Stimulated activated naive CD4-positive, alpha-beta T cell treated with Interleukin-2 at 50 U/mL for 16 hours (primary cell): ENCODE data around the gene NAB2.
A peak's percentile ranks its signal among the peaks of the same experiment; 100 is the strongest.

Experiments used
- DNase-seq: peaks from one replicate; lab custom pipeline; 2025; lab: John Stamatoyannopoulos, UW

Gene NAB2

GRCh38 chr12:57094208-57095160, 5.6 kb downstream of the NAB2 start:
- DNase-seq = no peak

- DNase-seq = no peak
Measured at GRCh38 chr12:57095440-57095839, 6.5 kb downstream of the NAB2 start.

GRCh38 chr12:57096099-57096572, 7.2 kb downstream of the NAB2 start:
- no peak for DNase-seq

GRCh38 chr12:57096748-57097553, 8.0 kb downstream of the NAB2 start:
- DNase-seq = no peak

- DNase-seq = no peak
Measured at GRCh38 chr12:57097554-57097835, 8.6 kb downstream of the NAB2 start.

- DNase-seq = no peak
Measured at GRCh38 chr12:57098546-57098945, 9.6 kb downstream of the NAB2 start.

- DNase-seq = no peak
Measured at GRCh38 chr12:57099047-57099714, 10.3 kb downstream of the NAB2 start.

- DNase-seq = no peak
Measured at GRCh38 chr12:57099766-57100165, 10.9 kb downstream of the NAB2 start.

GRCh38 chr12:57101892-57102695, 13.2 kb downstream of the NAB2 start:
- DNase-seq = no peak

- no peak for DNase-seq
Measured at GRCh38 chr12:57103856-57104255, 14.9 kb downstream of the NAB2 start.

- no peak for DNase-seq
Measured at GRCh38 chr12:57104292-57104910, 15.5 kb downstream of the NAB2 start.

- DNase-seq = no peak
Measured at GRCh38 chr12:57105011-57105753, 16.3 kb downstream of the NAB2 start.

- no peak for DNase-seq
Measured at GRCh38 chr12:57106021-57106708, 17.3 kb downstream of the NAB2 start.

GRCh38 chr12:57107456-57108155, 18.7 kb downstream of the NAB2 start:
- DNase-seq = no peak

GRCh38 chr12:57109207-57110103, 20.5 kb downstream of the NAB2 start:
- no peak for DNase-seq

GRCh38 chr12:57110104-57111030, 21.5 kb downstream of the NAB2 start:
- DNase-seq = peak; percentile 75
